Left lung (tissue), 10 donors: ENCODE measurements around the gene NRL. TPM values are rescaled to one million over a fixed set of nuclear protein-coding genes. Genes with fewer than 3 reads are reported as not detected.
A peak's percentile ranks its signal among the peaks of the same experiment; 100 is the strongest.

Experiments used
- ATAC-seq: fragments of 200-7000 bp; cut with Tn5 transposase; one replicate; pipeline ENCODE4 v1.9.1; 2020; ENCODE audit warnings: moderate library complexity
- DNase-seq, 4 donors: peaks; one replicate each; pipeline ENCODE4 v3.0.0-alpha.2; 2013 to 2020
- H3K27ac ChIP-seq, 2 donors: fragments of 200-600 bp; sonication (generic) in 1 of 2; one replicate each; pipeline versions ENCODE4 v1.5.0 to v1.8.0; 2020 to 2021
- H3K27me3 ChIP-seq, 2 donors: fragments of 200-600 bp; sonication (generic) in 1 of 2; one replicate each; pipeline versions ENCODE4 v1.5.0 to v1.8.0; 2020 to 2021
- H3K36me3 ChIP-seq, 2 donors: fragments of 200-600 bp; sonication (generic) in 1 of 2; one replicate each; pipeline versions ENCODE4 v1.5.0 to v1.8.0; 2020 to 2021
- H3K4me1 ChIP-seq, 2 donors: fragments of 200-600 bp; one replicate each; pipeline ENCODE4 v1.8.0; 2021
- H3K4me3 ChIP-seq, 2 donors: fragments of 200-600 bp; sonication (generic) in 1 of 2; one replicate each; pipeline versions ENCODE4 v1.5.0 to v1.8.0; 2020 to 2021; ENCODE audit warnings: mild to moderate bottlenecking in 1 of 2
- H3K9me3 ChIP-seq, 2 donors: fragments of 200-600 bp; sonication (generic) in 1 of 2; one replicate each; pipeline versions ENCODE4 v1.5.0 to v1.8.0; 2020 to 2021
- CTCF ChIP-seq, 2 donors: fragments of 200-600 bp; sonication (generic) in 1 of 2; IDR thresholded peaks; one replicate each; pipeline versions ENCODE4 v1.5.0 to v1.8.0; 2021; ENCODE audit warnings: antibody characterized with exemption in 2 of 2
- intact Hi-C, 2 donors: fragments of 100-400 bp; cut with DNase I; formaldehyde crosslinking; loops; one replicate each; pipeline versions ENCODE4 v1.11.2 to v1.14.2; 2022
- polyA plus RNA-seq, 6 donors: library from polyadenylated mRNA; unstranded; fragments of 120-200 nt; gene quantifications; one replicate each; pipeline ENCODE4 v1.2.1, GENCODE V29; 2013; ENCODE audit not compliant: insufficient read length in 6 of 6
- total RNA-seq, 2 donors: library from RNA; stranded (reverse); fragmentation: NEBNext Ultra II Directional; extraction: Animal tissue kit (Norgen Biotek cat#: 25700); gene quantifications; one replicate each; pipeline ENCODE4 v1.2.1, GENCODE V29; 2021
- donor health status: DM: no; HTN: yes; CAD: no.
- donor health status: DM: no; HTN: no; CAD: no.

Gene NRL
- total and polyA plus RNA-seq, 8 donors = 0.97 to 2.7 (median 1.6) TPM

- Histone ChIP-seq H3K4me1 (peaks cover 6 to 36% of the 10 kb centered on the region in 2 donors), H3K4me3 (no peak overlapping the region), H3K27me3 (no peaks in the 10 kb centered on the region), H3K36me3 (peaks cover 0 to 4% of the 10 kb centered on the region in 2 donors), H3K9me3 (no peaks in the 10 kb centered on the region), H3K27ac (peak overlapping the region in 1 of 2 donors; percentile 95)
- TF ChIP-seq CTCF (IDR thresholded peaks at IDR 0.05) = no peak
- intact Hi-C loops = loop anchor here in 1 of 2 donors (10.0 kb wide), 1 partner anchor 77 kb away; no protein-coding TSS in a partner anchor
- ATAC-seq (no peak), DNase-seq (no peak)
These were observed 22.6 kb downstream of the NRL start for GRCh38 chr14:24092110-24092504.

GRCh38 chr14:24089890-24090289, 24.9 kb downstream of the NRL start:
- Histone ChIP-seq H3K27ac (no peak overlapping the region), H3K27me3 (no peaks in the 10 kb centered on the region), H3K36me3 (no peaks in the 10 kb centered on the region), H3K4me1 (peaks cover 4 to 25% of the 10 kb centered on the region in 2 donors), H3K4me3 (no peak overlapping the region), H3K9me3 (no peaks in the 10 kb centered on the region)
- no peak for TF ChIP-seq CTCF (IDR thresholded peaks at IDR 0.05)
- DNase-seq (no peak), ATAC-seq (no peak)
- intact Hi-C loops = loop anchor here in 1 of 2 donors (10.0 kb wide), 1 partner anchor 75 kb away; no protein-coding TSS in a partner anchor

GRCh38 chr14:24088095-24088494, 26.7 kb downstream of the NRL start:
- Histone ChIP-seq H3K27me3 (no peaks in the 10 kb centered on the region), H3K27ac (no peak overlapping the region), H3K4me3 (no peak overlapping the region), H3K36me3 (no peaks in the 10 kb centered on the region), H3K9me3 (no peaks in the 10 kb centered on the region), H3K4me1 (peaks cover 4 to 14% of the 10 kb centered on the region in 2 donors)
- intact Hi-C loops = no loop called here
- TF ChIP-seq CTCF (IDR thresholded peaks at IDR 0.05) = no peak
- ATAC-seq (no peak), DNase-seq (peak in 1 of 4 donors; percentile 17)

- no peak for TF ChIP-seq CTCF (IDR thresholded peaks at IDR 0.05)
- H3K27ac ChIP-seq = no peak overlapping the region
These were observed 27.7 kb downstream of the NRL start for GRCh38 chr14:24087004-24087403.

GRCh38 chr14:24086193-24086955, 28.4 kb downstream of the NRL start:
- Histone ChIP-seq H3K4me1 (peaks cover 6 to 12% of the 10 kb centered on the region in 2 donors), H3K36me3 (no peaks in the 10 kb centered on the region), H3K27ac (no peak overlapping the region), H3K9me3 (no peaks in the 10 kb centered on the region), H3K27me3 (peaks cover 0 to 16% of the 10 kb centered on the region in 2 donors), H3K4me3 (no peak overlapping the region)
- ATAC-seq (no peak), DNase-seq (no peak)
- intact Hi-C loops = no loop called here
- no peak for TF ChIP-seq CTCF (IDR thresholded peaks at IDR 0.05)

More at GRCh38 chr14:24087004-24087403, 27.7 kb downstream of the NRL start:
- Histone ChIP-seq H3K27me3 (peaks cover 0 to 10% of the 10 kb centered on the region in 2 donors), H3K4me1 (peaks cover 0 to 6% of the 10 kb centered on the region in 2 donors), H3K36me3 (no peaks in the 10 kb centered on the region), H3K9me3 (no peaks in the 10 kb centered on the region), H3K4me3 (no peak overlapping the region)
- DNase-seq (no peak), ATAC-seq (no peak)
- intact Hi-C loops = no loop called here
